ENCODE results near the gene HYPK. TPM values are rescaled to one million over a fixed set of nuclear protein-coding genes. Genes with fewer than 3 reads are reported as not detected.

The HYPK gene
- total and polyA plus RNA-seq, 12 donors, result 5.5 to 24.3 (median 10.4) TPM

- ATAC-seq, result peak in 7 of 8 donors; percentile 30 to 62 (median 37)
- Histone ChIP-seq H3K36me3 (peaks cover 0 to 97% (median 84%) of the 10 kb centered on the region in 9 donors), H3K9me3 (no peaks in the 10 kb centered on the region), H3K4me1 (peaks cover 0 to 22% (median 0%) of the 10 kb centered on the region in 9 donors), H3K4me3 (no peak overlapping the region), H3K27ac (no peak overlapping the region), H3K27me3 (no peaks in the 10 kb centered on the region)
- 70 to 73% methylated on average over 5 of the region's 5 CpGs for WGBS, 2 donors
- peak; percentile 38 to 48 for DNase-seq
- peak; percentile 61 to 87 (median 78) for TF ChIP-seq CTCF (IDR thresholded peaks at IDR 0.05)
- intact Hi-C loops (cut with DNase I), result no loop called here
These were observed 30.7 kb upstream of the HYPK start for GRCh38 chr15:43769584-43770228.

- ATAC-seq (peak in 1 of 8 donors; percentile 38), DNase-seq (no peak)
- H3K36me3 ChIP-seq, result peaks cover 0 to 76% (median 65%) of the 10 kb centered on the region in 9 donors
- no peaks in the 10 kb centered on the region for H3K9me3 ChIP-seq
- intact Hi-C loops (cut with DNase I), result no loop called here
- no peak for TF ChIP-seq CTCF (IDR thresholded peaks at IDR 0.05)
- 80 to 82% methylated on average over 2 of the region's 2 CpGs for WGBS, 2 donors
- H3K27ac ChIP-seq, result peak overlapping the region in 1 of 10 donors; percentile 41
- peaks cover 0 to 30% (median 7%) of the 10 kb centered on the region in 9 donors for H3K4me1 ChIP-seq
- no peak overlapping the region for H3K4me3 ChIP-seq
- H3K27me3 ChIP-seq, result no peaks in the 10 kb centered on the region
These were observed 28.6 kb upstream of the HYPK start for GRCh38 chr15:43771816-43772215.

GRCh38 chr15:43772624-43773023 lies 27.8 kb upstream of the HYPK start:
- no peak overlapping the region for H3K4me3 ChIP-seq
- no peak for ATAC-seq
- H3K4me1 ChIP-seq, result peaks cover 1 to 33% (median 10%) of the 10 kb centered on the region in 9 donors
- intact Hi-C loops (cut with DNase I), result no loop called here
- H3K27ac ChIP-seq, result no peak overlapping the region
- no peaks in the 10 kb centered on the region for H3K27me3 ChIP-seq
- H3K9me3 ChIP-seq, result no peaks in the 10 kb centered on the region
- DNase-seq, result no peak
- peaks cover 0 to 68% (median 56%) of the 10 kb centered on the region in 9 donors for H3K36me3 ChIP-seq
- TF ChIP-seq CTCF (IDR thresholded peaks at IDR 0.05), result no peak

- DNase-seq (no peak), ATAC-seq (no peak)
- WGBS, 2 donors, result 58 to 70% methylated on average over 4 of the region's 4 CpGs
- Histone ChIP-seq H3K9me3 (no peaks in the 10 kb centered on the region), H3K27me3 (no peaks in the 10 kb centered on the region), H3K27ac (no peak overlapping the region), H3K4me1 (peaks cover 4 to 39% (median 17%) of the 10 kb centered on the region in 9 donors), H3K36me3 (peaks cover 0 to 54% (median 44%) of the 10 kb centered on the region in 9 donors), H3K4me3 (no peak overlapping the region)
- intact Hi-C loops (cut with DNase I), result no loop called here
- TF ChIP-seq CTCF (IDR thresholded peaks at IDR 0.05), result no peak
These were observed 26.3 kb upstream of the HYPK start for GRCh38 chr15:43774062-43774461.
